Left renal pelvis (tissue), 4 donors: ENCODE measurements around the gene HSPA12B. TPM values are rescaled to one million over a fixed set of nuclear protein-coding genes. Genes with fewer than 3 reads are reported as not detected.

Experiments used
- DNase-seq, 4 donors: peaks; one replicate each; pipeline ENCODE4 v3.0.0-alpha.2; 2013; ENCODE audit warnings: low read depth in 4 of 4, low spot score in 3 of 4
- polyA plus RNA-seq, 4 donors: library from polyadenylated mRNA; unstranded; fragments of 120-200 nt; gene quantifications; one replicate each; pipeline ENCODE4 v1.2.1, GENCODE V29; 2013; ENCODE audit not compliant: insufficient read length in 4 of 4

The HSPA12B gene
- polyA plus RNA-seq, 4 donors = 13.5 to 37.2 (median 15.2) TPM

GRCh38 chr20:3765171-3765882, 32.8 kb downstream of the HSPA12B start:
- no peak for DNase-seq

- DNase-seq = no peak
Measured at GRCh38 chr20:3766422-3767109, 34.1 kb downstream of the HSPA12B start.

DNA sequence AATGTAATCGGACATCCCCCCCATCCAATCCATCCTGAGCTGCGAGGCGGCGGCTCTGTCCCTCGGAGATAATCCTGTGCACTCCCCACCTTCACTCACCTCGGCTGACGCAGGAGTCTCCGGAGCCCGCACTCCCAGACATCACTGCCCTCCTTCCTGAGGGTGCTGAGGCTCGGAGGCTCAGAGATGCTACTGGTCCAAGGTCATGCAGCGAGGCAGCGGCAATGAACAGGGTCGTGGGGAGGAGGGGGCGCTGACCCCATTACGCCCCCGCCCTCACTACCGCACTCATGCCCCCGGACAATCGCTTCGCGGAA, 34.6 kb downstream of the HSPA12B start:
- DNase-seq = no peak

DNA sequence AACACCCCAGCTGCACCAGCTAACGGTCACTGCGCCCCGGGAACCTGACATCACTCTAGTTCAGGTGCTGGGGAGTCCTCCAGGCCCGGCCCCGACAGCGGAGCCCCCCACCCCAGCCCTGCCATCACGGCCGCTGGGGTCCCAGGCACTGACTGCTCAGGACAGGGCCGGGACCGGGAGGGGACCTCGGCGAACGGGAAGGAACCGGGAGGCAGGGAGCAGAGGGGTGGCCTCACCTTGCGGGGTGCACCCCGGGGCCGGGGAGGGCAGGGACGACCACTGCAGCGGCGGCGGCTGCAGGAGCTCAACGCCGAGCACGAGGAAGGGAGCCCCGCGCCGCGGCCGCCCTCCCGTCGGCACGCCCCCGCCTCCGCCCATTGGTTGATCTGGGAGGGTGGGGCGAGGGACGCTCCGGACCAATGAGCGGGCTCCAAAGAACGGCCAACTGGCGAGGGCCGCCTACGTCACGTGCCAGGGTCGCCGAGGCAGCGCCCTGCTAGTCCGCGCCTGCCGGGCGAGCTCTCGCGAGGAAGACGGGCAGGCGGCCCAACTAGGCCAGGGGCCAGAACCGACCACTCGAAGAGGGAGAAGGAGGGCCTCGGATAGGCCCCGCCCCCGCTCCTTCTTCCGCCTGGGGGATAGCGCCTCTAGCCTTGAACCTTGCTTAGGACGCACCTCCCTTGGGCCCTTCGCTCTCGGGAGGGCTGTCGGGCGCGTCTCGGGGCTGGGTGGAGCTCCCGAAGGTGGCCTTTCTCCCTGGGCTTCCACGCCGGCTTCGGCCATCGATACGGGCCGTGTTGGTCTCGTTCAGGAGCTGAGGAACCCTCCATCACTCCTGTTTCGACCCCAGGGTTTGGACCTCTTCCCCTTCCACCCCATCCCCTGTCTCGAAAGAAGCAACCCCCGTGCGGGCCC, 35.2 kb downstream of the HSPA12B start, which contains the start of gene ADISSP:
ADISSP (minus strand) TSS at position 327 of the 915 bp plus-strand sequence. CDS start 7,653 bp downstream, outside the sequence.
- peak; percentile 92 to 96 (median 94) for DNase-seq

DNA sequence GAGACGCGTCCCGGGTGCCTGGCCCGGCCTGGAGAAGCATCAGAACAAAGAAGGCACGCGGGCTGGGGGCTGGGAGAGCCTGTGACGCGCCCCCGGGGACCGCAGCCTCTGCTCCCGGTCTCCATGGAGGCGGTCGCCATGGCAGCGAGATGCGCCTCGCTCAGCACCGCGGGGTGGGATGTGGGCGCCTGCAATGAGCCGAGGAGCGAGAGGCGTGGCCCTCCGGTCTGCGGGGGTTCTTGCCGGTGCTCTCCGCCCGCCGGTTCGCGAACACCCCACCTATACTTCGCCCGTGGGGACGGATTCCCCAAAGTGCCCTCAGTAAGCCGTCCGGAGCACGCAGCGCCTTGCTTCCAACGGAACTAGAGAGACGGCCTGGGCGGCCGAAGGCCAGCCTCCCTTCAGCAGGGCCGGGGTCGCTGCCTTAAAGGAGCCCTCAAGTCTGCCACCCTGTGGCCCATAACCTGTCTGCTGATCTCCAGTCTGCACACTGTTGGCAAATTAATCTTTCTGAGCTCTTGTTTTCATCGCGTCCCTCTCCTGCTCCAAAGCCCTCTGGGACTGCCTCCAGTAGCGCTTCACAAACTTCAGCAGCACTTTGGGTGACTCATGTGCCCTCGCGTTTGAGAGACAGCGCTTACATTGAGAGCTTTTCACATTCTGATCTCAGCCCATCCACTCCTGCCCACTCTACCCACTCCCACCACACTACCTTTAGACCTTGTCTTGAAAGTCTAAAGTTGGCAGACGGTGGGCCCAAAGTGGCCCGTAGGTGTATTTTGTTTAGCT, 36.1 kb downstream of the HSPA12B start:
- peak in 1 of 4 donors; percentile 54 for DNase-seq

DNA sequence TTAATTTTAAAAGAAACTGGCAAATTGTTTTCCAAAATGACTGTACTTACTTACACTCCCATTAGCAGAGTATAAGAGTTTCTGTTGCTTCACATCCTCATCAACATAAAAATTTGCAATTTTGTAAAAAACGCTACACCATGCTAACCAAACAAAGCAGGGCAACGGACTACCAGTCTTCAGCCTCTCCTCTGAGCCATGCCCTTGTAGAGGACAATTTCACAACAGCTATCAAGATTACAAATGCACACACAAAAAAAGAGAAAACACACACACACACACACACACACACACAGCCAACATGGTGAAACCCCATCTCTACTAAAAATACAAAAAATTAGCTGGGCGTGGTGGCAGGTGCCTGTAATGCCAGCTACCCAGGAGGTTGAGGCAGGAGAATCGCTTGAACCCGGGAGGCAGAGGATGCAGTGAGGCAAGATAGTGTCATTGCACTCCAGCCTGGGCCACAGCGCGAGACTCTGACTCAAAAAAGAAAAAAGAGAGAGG, 39.1 kb downstream of the HSPA12B start:
- DNase-seq = no peak

GRCh38 chr20:3775457-3776108, 43.1 kb downstream of the HSPA12B start:
- no peak for DNase-seq

GRCh38 chr20:3777381-3777715, 44.9 kb downstream of the HSPA12B start:
- DNase-seq = no peak

- DNase-seq = no peak
Measured at GRCh38 chr20:3777716-3778629, 45.5 kb downstream of the HSPA12B start.

- no peak for DNase-seq
Measured at GRCh38 chr20:3778976-3779375, 46.5 kb downstream of the HSPA12B start.

DNA sequence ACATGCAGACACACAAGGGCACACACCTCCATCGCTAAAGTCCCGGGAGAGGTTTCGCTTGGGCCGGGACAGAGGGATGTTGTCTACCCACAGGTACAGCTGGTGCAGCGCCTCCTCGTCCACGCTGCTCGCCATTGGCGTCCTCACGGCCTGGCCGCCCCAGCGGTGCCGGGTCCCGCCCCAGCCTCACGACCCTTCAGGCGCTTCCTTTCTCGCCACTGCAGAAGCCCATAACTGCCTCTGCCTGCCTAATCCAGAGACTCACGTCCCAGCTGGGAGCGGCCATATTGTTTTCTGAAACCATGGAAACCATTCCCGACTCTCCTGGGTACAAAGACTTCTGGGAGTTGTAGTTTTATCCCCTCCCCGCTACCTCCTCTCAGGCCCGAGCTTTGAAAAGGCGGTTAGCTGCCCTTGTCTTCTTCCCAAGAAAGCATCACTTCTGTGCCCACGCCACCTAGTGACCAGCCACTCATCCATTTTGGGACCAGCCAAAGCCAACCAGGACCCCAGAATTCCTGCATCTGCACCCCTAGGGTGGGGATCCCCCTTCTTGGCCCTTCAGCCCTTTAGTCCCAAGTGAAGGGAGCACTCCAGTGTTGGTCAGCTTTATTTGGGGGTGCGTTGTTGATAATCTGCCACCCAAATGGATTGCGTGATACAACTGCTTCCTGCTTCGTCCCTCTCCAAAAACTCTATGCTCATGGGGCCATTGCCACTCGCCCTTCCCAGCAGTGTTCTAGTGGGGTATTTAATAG, 48.8 kb downstream of the HSPA12B start, which contains the start of gene SPEF1:
SPEF1 (minus strand) TSS at position 296 of the 758 bp plus-strand sequence; CDS start at position 135, 161 bp downstream.
- peak in 3 of 4 donors; percentile 75 to 89 (median 87) for DNase-seq

- no peak for DNase-seq
Measured at GRCh38 chr20:3782597-3782996, 50.1 kb downstream of the HSPA12B start.

DNA sequence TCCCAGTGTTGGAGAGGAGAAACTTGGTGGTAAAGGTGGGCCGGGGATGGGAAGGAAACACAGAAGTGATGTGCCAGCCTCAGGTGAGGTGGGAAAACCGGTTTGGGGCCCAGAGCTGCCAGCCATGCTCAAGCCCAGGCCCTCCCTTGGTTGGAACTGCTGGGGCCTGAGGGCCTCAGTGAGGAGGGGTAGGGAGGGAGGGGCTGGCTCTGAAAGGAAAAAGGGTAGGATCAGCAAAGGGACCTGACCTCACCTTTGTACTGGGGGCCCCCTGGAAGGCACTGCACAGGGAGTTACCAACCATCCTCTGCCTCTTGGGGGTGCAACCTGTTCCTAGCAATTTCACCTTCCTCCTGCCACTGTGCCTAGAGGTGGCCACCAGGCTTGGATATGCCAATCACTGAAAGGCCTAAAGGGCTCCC, 50.6 kb downstream of the HSPA12B start:
- DNase-seq = no peak

DNA sequence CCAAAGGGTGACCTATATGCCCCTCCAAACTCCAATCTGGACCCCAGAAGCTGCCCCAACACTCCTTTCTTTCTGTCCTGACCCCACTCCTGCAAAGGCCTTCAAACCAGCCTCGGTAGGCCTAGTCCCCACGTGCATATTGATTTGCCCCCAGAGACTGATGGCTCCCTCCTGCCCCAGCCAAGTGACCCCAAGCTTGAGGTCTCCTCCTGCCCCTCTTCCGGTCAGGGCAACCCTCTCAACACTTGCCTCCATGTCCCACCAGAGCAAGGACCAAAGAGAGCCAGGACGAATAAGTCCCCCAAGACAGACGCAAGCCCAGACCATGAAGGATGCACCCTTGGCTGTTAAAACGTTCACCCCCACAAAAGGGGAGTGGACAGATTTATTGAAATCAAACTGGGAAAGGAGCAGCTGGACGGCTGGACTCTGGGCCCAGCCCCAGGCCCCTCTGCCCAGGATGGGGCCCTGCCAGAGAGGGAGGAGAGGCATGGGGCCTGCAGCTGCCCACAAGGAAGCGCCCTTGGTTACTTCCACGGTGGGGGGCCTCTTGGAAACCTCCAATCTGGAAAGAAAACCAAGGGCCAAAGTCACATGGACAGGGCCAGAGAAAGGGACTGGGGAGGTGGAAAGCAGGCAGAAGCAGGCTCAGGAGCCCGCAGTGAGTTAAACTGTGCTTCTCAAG, 51.2 kb downstream of the HSPA12B start:
- no peak for DNase-seq

DNA sequence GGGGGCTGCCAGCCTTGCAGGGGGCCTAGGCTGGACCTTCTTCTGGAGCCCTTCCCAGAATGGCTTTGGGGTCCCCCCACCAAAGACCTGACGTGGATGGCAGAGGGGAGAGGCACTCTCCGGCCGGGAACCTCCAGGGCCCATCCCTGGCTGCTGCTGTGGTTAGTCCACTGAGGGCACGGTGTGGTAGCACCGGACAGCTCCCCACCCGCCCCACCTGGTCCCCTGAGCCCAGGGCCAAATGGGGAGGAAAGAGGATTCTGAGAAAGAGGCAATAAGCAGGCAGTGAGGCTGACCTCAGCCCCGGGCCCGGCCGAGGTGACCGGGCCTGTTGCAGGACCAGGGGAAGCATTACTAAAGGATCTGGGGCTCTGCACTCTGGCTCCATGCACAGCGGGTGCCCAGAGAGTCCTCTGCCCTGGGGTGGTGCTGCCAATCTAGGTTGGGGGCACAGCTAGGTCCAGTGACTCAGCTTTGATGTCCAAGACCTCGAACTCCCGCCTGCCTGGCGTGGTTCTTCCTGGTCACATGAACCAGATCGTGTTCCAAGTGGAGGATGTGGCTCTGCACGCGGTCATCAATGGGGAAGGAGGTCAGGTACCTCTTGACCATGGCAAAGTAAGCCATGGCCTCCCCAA, 51.9 kb downstream of the HSPA12B start:
- DNase-seq = no peak

DNA sequence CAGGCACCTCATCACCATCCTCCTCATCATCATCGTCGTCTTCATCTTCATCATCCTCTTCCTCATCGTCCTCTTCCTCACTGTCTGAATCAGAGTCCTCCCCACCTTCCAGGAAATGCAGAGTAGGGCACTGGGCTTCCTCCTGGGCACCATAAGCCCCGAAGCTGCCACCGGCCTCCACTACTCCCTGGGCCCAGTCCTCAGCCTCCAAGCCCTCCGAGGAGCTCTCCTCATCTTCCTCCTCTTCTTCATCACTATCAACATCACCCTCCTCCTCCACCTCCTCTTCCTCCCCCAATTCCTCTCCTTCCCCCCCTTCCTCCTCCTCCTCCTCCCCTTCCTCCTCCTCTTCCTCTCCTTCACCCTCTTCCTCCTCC, 52.4 kb downstream of the HSPA12B start:
- no peak for DNase-seq
